ENCODE data around the gene TTC34.

DNA sequence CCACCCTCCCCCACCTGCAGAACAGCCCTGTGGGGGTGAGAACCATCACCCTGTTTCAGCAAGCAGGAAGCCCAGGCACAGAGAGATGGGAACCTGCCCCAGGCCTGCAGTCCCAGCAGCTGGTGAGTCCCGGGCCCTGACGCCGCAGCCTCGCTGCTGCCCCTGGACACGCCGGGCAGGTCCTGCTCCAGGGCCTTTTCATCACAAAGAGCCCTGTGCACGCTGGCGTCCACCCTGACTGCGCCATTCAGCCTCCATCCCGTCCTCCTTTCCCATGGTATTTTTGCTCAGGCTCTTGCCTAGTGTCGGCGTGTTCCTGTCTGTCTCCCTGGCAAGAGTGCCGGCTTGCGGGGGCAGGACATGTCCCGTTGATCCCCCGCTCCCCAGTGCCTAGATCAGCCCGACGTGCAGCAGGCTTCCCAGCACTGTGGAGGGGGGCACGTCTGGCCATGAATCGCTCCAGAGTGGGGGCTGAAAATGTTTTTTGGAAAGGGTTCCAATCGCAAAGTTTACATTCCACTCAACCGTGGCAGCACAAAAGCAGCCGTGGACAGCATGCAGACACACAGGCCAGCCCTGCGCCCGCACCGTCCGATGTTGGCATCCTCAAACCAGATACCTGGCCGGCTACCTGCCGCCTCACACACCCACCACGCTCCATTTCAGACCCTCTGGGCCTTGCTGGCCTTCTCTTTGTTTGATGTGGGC, 6.3 kb upstream of the TTC34 start:
- TF ChIP-seq EZH2phosphoT487 (IDR thresholded peaks at IDR 0.05; ENCODE audit: insufficient read depth, low read depth) (no peak), EZH2 (IDR thresholded peaks at IDR 0.05; ENCODE audit: insufficient read depth, poor library complexity, severe bottlenecking) (no peak)

All from GM23248 (cell line).